H1 (cell line): ENCODE data around the gene SAMD15.

Source experiments
- CBX8 ChIP-seq: fragments of 300-800, 300-1000 bp; sonication (generic); IDR thresholded peaks from 2 replicates; pipeline ENCODE4 v1.7.1; 2016; ENCODE audit warnings: low read depth, low read length, borderline replicate concordance
- CHD2 ChIP-seq: IDR thresholded peaks from 2 replicates; pipeline ENCODE4 v1.6.1; 2012; ENCODE audit warnings: low read length, improper control_type of control experiment
- EP300 ChIP-seq, 2 experiments: IDR thresholded peaks; 1 replicate in 1 of 2; 2 replicates in 1 of 2; pipeline ENCODE4 v1.6.1; 2011 to 2012; ENCODE audit warnings: low read depth in 2 of 2, low read length in 2 of 2, mild to moderate bottlenecking in 2 of 2, borderline replicate concordance in 1 of 2, inconsistent platforms in 1 of 2, moderate library complexity in 1 of 2
- EZH2 ChIP-seq: fragments of 200-600 bp; sonication (generic); IDR thresholded peaks from 2 replicates; pipeline ENCODE4 v1.7.1; 2012; ENCODE audit warnings: low read depth, mild to moderate bottlenecking, moderate library complexity, low read length, inconsistent platforms; ENCODE audit not compliant: severe bottlenecking
- GABPA ChIP-seq: IDR thresholded peaks from 2 replicates; pipeline ENCODE4 v1.6.1; 2011; ENCODE audit warnings: mild to moderate bottlenecking, low read length, moderate library complexity, borderline replicate concordance; ENCODE audit not compliant: insufficient read depth
- JUND ChIP-seq: IDR thresholded peaks from 2 replicates; pipeline ENCODE4 v1.6.1; 2011; ENCODE audit warnings: mild to moderate bottlenecking, improper control_type of control experiment, low read length
- NRF1 ChIP-seq: IDR thresholded peaks from 2 replicates; pipeline ENCODE4 v1.6.1; 2011; ENCODE audit warnings: mild to moderate bottlenecking, low read depth, low read length, improper control_type of control experiment
- PHF8 ChIP-seq: fragments of 200-600 bp; sonication (generic); conservative IDR thresholded peaks from 2 replicates; pipeline ENCODE4 v1.7.1; 2012; ENCODE audit warnings: low read depth, mild to moderate bottlenecking, inconsistent platforms, low read length, moderate library complexity
- POLR2A ChIP-seq, 2 experiments: IDR thresholded peaks; 1 replicate in 1 of 2; 2 replicates in 1 of 2; pipeline ENCODE4 v1.6.1; 2011; ENCODE audit warnings: low read depth in 2 of 2, low read length in 2 of 2, mild to moderate bottlenecking in 2 of 2; ENCODE audit errors: control extremely low read depth in 1 of 2
- RNF2 ChIP-seq: fragments of 200-900, 300-1000 bp; sonication (generic); IDR thresholded peaks from 2 replicates; pipeline ENCODE4 v1.7.1; 2016; ENCODE audit warnings: borderline replicate concordance, low read depth, mild to moderate bottlenecking, antibody characterized with exemption, low read length; ENCODE audit not compliant: poor library complexity, severe bottlenecking; ENCODE audit errors: missing control alignments
- SP4 ChIP-seq: IDR thresholded peaks from 2 replicates; pipeline ENCODE4 v1.6.1; 2012; ENCODE audit warnings: low read length, inconsistent platforms
- YY1 ChIP-seq: IDR thresholded peaks from 2 replicates; pipeline ENCODE4 v1.6.1; 2011; ENCODE audit warnings: low read depth, mild to moderate bottlenecking, low read length
- TF ChIP-seq, protein P1 (sequence below), 3 experiments: IDR thresholded peaks; 1 replicate in 2 of 3; 2 replicates in 1 of 3; pipeline versions ENCODE4 v1.5.1 to v1.6.1; 2011; ENCODE audit warnings: low read length in 3 of 3, mild to moderate bottlenecking in 3 of 3, inconsistent platforms in 2 of 3, low read depth in 1 of 3, moderate library complexity in 1 of 3; ENCODE audit not compliant: insufficient read depth in 1 of 3; ENCODE audit errors: control extremely low read depth in 1 of 3
- TF ChIP-seq, protein P2 (sequence below): IDR thresholded peaks from 2 replicates; pipeline ENCODE4 v1.6.1; 2011; ENCODE audit warnings: low read length, improper control_type of control experiment

DNA sequence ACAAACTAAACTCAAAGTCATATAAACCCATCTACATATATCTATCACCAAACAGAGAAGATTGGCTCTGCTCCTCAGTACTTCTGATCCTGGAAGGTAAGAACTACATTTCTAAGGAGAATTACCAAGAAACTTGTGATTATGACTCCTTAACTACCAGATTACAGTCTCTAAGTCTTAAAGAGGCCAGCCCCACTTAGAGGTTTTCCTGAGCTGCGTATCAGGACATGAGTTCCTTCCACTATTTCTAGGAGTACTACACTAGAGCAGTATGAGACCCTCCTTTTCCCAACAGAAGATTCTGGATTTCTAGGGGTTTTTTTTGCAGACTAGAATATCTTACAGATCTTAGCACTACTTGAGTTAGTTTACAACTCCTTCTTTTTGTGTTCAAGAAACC is 46.2 kb downstream of the SAMD15 start, which contains the start of gene NOXRED1:
- TF ChIP-seq YY1 (no peak), NRF1 (no peak), PHF8 (no peak), GABPA (no peak), EZH2 (no peak), POLR2A (IDR thresholded peaks at IDR 0.05; ENCODE audit: control extremely low read depth in 1 of 2, low read depth in 2 of 2, low read length in 2 of 2) (no peak), JUND (no peak), CHD2 (no peak), CBX8 (no peak), SP4 (no peak), EP300 (IDR thresholded peaks at IDR 0.05; ENCODE audit: borderline replicate concordance in 1 of 2, low read depth in 2 of 2, low read length in 2 of 2) (no peak), RNF2 (no peak)
- TF ChIP-seq, protein P1, sequence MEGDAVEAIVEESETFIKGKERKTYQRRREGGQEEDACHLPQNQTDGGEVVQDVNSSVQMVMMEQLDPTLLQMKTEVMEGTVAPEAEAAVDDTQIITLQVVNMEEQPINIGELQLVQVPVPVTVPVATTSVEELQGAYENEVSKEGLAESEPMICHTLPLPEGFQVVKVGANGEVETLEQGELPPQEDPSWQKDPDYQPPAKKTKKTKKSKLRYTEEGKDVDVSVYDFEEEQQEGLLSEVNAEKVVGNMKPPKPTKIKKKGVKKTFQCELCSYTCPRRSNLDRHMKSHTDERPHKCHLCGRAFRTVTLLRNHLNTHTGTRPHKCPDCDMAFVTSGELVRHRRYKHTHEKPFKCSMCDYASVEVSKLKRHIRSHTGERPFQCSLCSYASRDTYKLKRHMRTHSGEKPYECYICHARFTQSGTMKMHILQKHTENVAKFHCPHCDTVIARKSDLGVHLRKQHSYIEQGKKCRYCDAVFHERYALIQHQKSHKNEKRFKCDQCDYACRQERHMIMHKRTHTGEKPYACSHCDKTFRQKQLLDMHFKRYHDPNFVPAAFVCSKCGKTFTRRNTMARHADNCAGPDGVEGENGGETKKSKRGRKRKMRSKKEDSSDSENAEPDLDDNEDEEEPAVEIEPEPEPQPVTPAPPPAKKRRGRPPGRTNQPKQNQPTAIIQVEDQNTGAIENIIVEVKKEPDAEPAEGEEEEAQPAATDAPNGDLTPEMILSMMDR (IDR thresholded peaks at IDR 0.05; ENCODE audit: control extremely low read depth in 1 of 3, insufficient read depth in 1 of 3, low read depth in 1 of 3, low read length in 3 of 3), result no peak
- TF ChIP-seq, protein P2, sequence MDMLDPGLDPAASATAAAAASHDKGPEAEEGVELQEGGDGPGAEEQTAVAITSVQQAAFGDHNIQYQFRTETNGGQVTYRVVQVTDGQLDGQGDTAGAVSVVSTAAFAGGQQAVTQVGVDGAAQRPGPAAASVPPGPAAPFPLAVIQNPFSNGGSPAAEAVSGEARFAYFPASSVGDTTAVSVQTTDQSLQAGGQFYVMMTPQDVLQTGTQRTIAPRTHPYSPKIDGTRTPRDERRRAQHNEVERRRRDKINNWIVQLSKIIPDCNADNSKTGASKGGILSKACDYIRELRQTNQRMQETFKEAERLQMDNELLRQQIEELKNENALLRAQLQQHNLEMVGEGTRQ, result no peak
